AG04449 (cell line): ENCODE measurements around the gene TOM1L2.

Experiments
- CTCF ChIA-PET: fragments of 350-600 bp; formaldehyde crosslinking; extraction: SDS; loops from one replicate; lab custom pipeline; 2021; ENCODE audit warnings: antibody characterized with exemption; lab: Yijun Ruan, JAX
- POLR2A ChIA-PET: fragments of 400-600, 350-600 bp; formaldehyde crosslinking; extraction: SDS; loops from one replicate; lab custom pipeline; 2020; ENCODE audit warnings: antibody characterized with exemption, inconsistent platforms; lab: Yijun Ruan, JAX
- DNase-seq: peaks from one replicate; pipeline ENCODE4 v3.0.0-alpha.2; 2010; ENCODE audit warnings: low read depth, low spot score
- H3K4me3 ChIP-seq: 2 replicates; pipeline ENCODE4 v1.5.1; 2011; ENCODE audit warnings: low read depth, mild to moderate bottlenecking, control low read depth, low read length
- TF ChIP-seq, protein P1 (sequence below): IDR thresholded peaks from one replicate; pipeline ENCODE4 v1.5.1; 2011; ENCODE audit warnings: mild to moderate bottlenecking, moderate library complexity, low read length, control low read depth, inconsistent platforms; ENCODE audit not compliant: insufficient read depth; ENCODE audit errors: missing control alignments

The TOM1L2 gene

DNA sequence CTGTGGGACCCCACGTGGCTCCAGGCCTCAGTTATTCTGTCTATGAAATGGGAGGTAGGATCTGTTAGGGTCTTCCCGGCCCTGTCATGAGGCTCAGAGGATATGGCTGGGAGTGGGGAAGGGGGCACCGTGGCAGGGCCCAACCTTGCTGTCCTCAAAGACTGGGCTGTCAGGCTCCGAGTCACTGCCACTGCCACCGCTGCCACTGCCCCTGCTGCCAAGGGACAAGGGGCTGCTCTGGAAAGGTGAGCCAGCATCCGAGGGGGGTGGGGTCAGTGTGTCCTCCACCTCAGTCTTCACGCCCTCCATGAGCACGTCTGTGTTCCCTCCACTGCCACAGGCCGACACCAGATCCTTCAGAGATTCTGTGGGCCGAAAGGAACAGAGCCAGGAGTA lies 154.7 kb downstream of the TOM1L2 start:
- TF ChIP-seq, protein P1, sequence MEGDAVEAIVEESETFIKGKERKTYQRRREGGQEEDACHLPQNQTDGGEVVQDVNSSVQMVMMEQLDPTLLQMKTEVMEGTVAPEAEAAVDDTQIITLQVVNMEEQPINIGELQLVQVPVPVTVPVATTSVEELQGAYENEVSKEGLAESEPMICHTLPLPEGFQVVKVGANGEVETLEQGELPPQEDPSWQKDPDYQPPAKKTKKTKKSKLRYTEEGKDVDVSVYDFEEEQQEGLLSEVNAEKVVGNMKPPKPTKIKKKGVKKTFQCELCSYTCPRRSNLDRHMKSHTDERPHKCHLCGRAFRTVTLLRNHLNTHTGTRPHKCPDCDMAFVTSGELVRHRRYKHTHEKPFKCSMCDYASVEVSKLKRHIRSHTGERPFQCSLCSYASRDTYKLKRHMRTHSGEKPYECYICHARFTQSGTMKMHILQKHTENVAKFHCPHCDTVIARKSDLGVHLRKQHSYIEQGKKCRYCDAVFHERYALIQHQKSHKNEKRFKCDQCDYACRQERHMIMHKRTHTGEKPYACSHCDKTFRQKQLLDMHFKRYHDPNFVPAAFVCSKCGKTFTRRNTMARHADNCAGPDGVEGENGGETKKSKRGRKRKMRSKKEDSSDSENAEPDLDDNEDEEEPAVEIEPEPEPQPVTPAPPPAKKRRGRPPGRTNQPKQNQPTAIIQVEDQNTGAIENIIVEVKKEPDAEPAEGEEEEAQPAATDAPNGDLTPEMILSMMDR = no peak
- CTCF ChIA-PET = interaction anchor here (1.1 kb wide), 1 partner anchor 71 kb away, joined by 3 read pairs; no protein-coding TSS in a partner anchor
- no peak overlapping the region for H3K4me3 ChIP-seq
- DNase-seq = no peak
- POLR2A ChIA-PET = interaction anchor here (0.7 kb wide), 1 partner anchor 135 kb away, joined by 3 read pairs; no protein-coding TSS in a partner anchor

DNA sequence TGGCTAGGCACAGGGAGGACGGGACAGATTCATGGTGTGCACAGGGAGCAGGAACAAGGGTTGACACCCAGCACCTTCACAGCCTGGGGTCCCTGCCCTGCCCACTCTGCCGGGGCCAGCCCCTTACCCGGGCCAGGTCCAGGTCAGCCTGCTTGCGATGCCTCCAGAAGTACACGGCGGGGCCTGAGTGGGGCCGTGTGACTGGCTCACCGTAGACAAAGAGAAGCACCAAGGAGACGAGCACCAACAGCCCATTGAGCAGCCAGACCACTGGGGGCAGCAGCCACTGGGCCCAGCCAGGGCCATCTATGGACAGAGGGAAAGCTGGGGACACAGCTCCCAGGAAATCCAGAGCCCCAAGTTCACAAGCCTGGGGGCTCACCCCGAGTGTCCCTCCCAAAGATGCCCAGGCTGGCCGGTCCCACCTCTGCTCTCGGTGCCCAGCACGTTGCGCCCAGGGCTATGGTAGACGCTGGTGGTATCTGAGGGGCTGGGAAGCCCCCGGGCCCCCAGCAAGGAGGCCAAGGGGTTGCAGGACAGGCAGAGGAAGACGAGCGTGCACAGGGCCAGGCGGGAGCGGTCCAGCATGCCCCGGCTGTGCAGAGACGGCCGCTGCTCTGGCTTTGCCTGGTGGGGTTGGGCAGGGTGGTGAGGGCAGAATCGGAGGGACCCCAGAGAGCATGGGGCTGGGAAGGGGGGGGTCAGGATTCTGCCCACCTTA lies 155.2 kb downstream of the TOM1L2 start:
- TF ChIP-seq, protein P1 = no peak
- no peak for DNase-seq
- CTCF ChIA-PET = no interaction called here
- POLR2A ChIA-PET = interaction anchor here (0.7 kb wide), 1 partner anchor 134 kb away, joined by 3 read pairs; no protein-coding TSS in a partner anchor
- H3K4me3 ChIP-seq = no peak overlapping the region

DNA sequence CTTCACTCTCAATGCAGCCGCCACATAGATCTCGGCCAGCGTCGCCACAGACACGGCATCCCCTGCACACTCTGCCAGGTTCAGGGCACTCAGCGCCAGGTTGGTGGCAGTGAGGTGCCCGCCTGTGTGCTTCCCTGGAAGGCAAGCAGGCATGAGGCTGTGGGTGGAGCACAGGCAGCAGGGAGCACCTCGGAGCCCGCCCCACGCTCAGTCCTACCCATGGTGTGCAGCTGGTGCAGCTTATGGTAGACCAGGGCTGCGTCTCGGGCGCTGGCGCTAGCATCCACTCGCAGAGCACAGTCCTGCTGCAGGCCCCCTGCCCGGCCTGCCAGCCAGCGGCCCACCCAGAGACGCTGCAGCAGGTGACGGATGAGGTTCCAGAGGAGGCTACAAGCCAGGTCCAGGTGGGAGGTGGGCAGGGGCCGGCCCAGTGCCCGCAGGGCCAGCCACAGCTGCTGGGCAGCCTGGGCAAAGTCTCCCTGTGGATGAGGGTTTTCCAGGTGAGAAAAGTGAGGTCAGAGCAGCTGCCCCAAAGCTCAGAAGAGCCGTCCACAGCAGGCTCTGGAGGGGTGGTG lies 155.9 kb downstream of the TOM1L2 start:
- H3K4me3 ChIP-seq = no peak overlapping the region
- TF ChIP-seq, protein P1 = no peak
- ChIA-PET POLR2A (no interaction called here), CTCF (no interaction called here)
- DNase-seq = no peak

DNA sequence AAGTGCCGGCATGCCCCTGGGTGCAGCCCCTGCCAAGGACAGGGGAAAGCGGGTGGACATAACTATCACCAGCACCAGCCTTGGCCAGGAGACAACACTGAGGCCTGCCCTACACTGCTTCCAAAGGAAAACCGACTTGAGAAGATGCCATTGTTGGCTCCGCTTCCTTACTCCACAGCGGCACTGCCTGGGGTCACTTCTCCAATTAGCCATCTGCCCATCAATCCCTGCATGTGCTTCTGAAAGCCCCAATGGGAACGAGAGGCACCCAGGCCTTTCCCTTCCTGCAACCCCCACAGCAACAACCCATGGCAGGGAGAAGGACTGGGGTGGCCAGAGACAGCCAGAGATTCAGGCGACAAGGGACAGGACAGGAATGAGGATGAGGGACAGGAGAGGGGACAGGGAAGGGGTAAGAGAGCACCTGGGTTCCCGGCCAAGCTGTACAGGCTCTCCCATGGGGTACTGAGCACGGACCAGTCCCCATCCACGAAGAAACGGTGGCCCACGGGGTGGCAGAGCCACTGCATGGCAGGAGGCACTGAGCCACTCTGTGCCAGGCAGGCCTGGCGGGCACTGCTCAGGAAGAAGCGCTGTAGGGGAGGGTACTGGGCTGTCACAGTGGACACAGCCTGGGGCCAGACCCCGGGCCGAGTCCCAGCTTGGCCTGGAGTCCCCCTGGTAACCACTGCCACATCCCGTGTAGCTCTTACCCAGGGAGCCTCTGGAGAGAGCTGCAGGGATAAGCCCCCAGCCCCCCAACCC lies 156.6 kb downstream of the TOM1L2 start:
- POLR2A ChIA-PET = interaction anchor here (0.6 kb wide), 1 partner anchor 136 kb away, joined by 3 read pairs; no protein-coding TSS in a partner anchor
- no peak for DNase-seq
- no peak overlapping the region for H3K4me3 ChIP-seq
- CTCF ChIA-PET = interaction anchor here (0.9 to 4.9 kb wide), 4 partner anchors 9 to 218 kb away, joined by 3 to 74 read pairs (median 18); partner anchors contain the start of gene RAI1
- TF ChIP-seq, protein P1 = no peak

DNA sequence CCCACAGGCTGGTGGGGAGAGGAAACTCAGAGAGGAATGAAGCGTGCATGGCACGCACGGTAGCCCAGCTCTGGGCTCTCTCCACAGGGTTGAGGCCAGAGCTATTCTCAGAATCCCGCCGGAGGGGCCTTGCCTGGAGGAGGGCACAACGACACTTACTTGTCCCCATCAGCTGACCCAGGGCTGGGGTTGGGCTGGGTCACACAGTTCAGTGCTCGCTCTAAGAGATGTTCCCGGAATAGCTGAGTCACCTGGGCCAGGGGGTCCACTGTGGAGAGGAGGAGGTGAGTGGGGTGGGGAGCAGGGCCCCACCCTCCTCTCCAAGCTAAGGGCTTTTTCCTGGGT lies 157.2 kb downstream of the TOM1L2 start:
- TF ChIP-seq, protein P1 = no peak
- ChIA-PET POLR2A (interaction anchor here (0.6 kb wide), 1 partner anchor 135 kb away, joined by 3 read pairs; no protein-coding TSS in a partner anchor), CTCF (interaction anchor here (0.9 to 4.9 kb wide), 5 partner anchors 9 to 218 kb away, joined by 3 to 74 read pairs (median 4); partner anchors contain the start of gene RAI1)
- H3K4me3 ChIP-seq = no peak overlapping the region
- no peak for DNase-seq
